Loucy (cell line): ENCODE measurements around the gene PLCZ1.

Experiments
- H2AFZ ChIP-seq: fragments of 200-600 bp; sonication (generic); 2 replicates; pipeline ENCODE4 v1.6.0; 2016; ENCODE audit warnings: antibody characterized with exemption, mild to moderate bottlenecking, low read length, moderate library complexity
- H3F3A ChIP-seq: fragments of 200-600 bp; 2 replicates; pipeline ENCODE4 v1.6.0; 2016; ENCODE audit warnings: antibody characterized with exemption, low read depth, mild to moderate bottlenecking
- H3K27me3 ChIP-seq: fragments of 200-600 bp; sonication (generic); 2 replicates; pipeline ENCODE4 v1.6.1; 2014; ENCODE audit warnings: low read length, mild to moderate bottlenecking; ENCODE audit not compliant: insufficient read depth, poor library complexity, severe bottlenecking
- H3K36me3 ChIP-seq: fragments of 200-600 bp; sonication (generic); 2 replicates; pipeline ENCODE4 v1.6.1; 2016; ENCODE audit warnings: low read length; ENCODE audit not compliant: insufficient read depth
- H3K4me1 ChIP-seq: fragments of 200-600 bp; sonication (generic); 2 replicates; pipeline ENCODE4 v1.5.1; 2014; ENCODE audit warnings: low read length, mild to moderate bottlenecking; ENCODE audit not compliant: insufficient read depth, poor library complexity, severe bottlenecking
- H3K4me2 ChIP-seq: fragments of 200-600 bp; sonication (generic); 2 replicates; pipeline ENCODE4 v1.6.0; 2014; ENCODE audit warnings: antibody characterized with exemption, low read length, low read depth, mild to moderate bottlenecking; ENCODE audit not compliant: poor library complexity, severe bottlenecking
- H3K4me3 ChIP-seq: fragments of 200-600 bp; sonication (generic); 2 replicates; pipeline ENCODE4 v1.5.1; 2014; ENCODE audit warnings: low read length, mild to moderate bottlenecking, mixed read lengths; ENCODE audit not compliant: poor library complexity, severe bottlenecking
- H3K79me2 ChIP-seq: fragments of 200-600 bp; sonication (generic); 2 replicates; pipeline ENCODE4 v1.6.1; 2014; ENCODE audit warnings: low read length; ENCODE audit not compliant: insufficient read depth
- H3K9ac ChIP-seq: fragments of 200-600 bp; sonication (generic); 2 replicates; pipeline ENCODE4 v1.6.0; 2014; ENCODE audit warnings: mild to moderate bottlenecking, low read depth, low read length, moderate library complexity; ENCODE audit not compliant: poor library complexity, severe bottlenecking
- H3K9me2 ChIP-seq: fragments of 200-600 bp; sonication (generic); replicated peaks from 2 replicates; pipeline ENCODE4 v1.6.1; 2016; ENCODE audit warnings: low read depth, low read length, mixed read lengths
- H3K9me3 ChIP-seq: fragments of 200-600 bp; sonication (generic); 2 replicates; pipeline ENCODE4 v1.6.1; 2014; ENCODE audit warnings: mild to moderate bottlenecking, antibody characterized with exemption, low read length, low read depth; ENCODE audit not compliant: insufficient read depth
- H4K20me1 ChIP-seq: fragments of 200-600 bp; sonication (generic); 2 replicates; pipeline ENCODE4 v1.6.0; 2014; ENCODE audit warnings: antibody characterized with exemption, low read length, mild to moderate bottlenecking; ENCODE audit not compliant: insufficient read depth, poor library complexity, severe bottlenecking
- EZH2phosphoT487 ChIP-seq: fragments of 200-600 bp; IDR thresholded peaks from 2 replicates; pipeline ENCODE4 v1.6.1; 2018; ENCODE audit warnings: antibody characterized with exemption, mild to moderate bottlenecking, moderate library complexity, borderline replicate concordance
- TF ChIP-seq, protein P1 (sequence below): fragments of 200-600 bp; sonication (generic); conservative IDR thresholded peaks from 2 replicates; pipeline ENCODE4 v1.5.1; 2014; ENCODE audit warnings: mild to moderate bottlenecking, antibody characterized with exemption, low read length

PLCZ1 gene

DNA sequence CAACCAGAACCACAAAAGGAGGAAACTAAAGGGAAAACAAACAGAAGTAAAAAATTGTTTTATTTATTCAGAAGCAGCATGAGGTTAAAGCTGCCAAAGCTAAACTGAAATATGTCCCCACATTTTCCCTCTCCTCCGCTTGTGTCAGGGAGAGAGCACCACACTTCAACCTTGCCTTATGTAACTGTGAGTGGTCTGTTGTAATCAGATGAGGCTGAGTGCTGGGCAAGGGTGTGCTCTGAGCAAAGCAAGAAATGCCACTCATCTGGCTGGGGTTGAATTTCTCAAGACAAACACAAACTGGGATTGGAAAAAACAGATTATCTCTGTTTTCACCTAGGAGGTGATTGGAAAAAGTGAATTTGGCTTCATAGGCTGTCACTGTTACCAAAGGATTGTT lies 12.3 kb upstream of the PLCZ1 start:
- no peaks in the 10 kb centered on the region for H3K36me3 ChIP-seq
- no peaks in the 10 kb centered on the region for H3F3A ChIP-seq
- no peaks in the 10 kb centered on the region for H3K27me3 ChIP-seq
- TF ChIP-seq, protein P1, sequence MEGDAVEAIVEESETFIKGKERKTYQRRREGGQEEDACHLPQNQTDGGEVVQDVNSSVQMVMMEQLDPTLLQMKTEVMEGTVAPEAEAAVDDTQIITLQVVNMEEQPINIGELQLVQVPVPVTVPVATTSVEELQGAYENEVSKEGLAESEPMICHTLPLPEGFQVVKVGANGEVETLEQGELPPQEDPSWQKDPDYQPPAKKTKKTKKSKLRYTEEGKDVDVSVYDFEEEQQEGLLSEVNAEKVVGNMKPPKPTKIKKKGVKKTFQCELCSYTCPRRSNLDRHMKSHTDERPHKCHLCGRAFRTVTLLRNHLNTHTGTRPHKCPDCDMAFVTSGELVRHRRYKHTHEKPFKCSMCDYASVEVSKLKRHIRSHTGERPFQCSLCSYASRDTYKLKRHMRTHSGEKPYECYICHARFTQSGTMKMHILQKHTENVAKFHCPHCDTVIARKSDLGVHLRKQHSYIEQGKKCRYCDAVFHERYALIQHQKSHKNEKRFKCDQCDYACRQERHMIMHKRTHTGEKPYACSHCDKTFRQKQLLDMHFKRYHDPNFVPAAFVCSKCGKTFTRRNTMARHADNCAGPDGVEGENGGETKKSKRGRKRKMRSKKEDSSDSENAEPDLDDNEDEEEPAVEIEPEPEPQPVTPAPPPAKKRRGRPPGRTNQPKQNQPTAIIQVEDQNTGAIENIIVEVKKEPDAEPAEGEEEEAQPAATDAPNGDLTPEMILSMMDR, result no peak
- TF ChIP-seq EZH2phosphoT487, result no peak
- H3K4me2 ChIP-seq, result no peak overlapping the region
- H3K9ac ChIP-seq, result no peak overlapping the region
- H3K79me2 ChIP-seq, result no peaks in the 10 kb centered on the region
- no peaks in the 10 kb centered on the region for H3K4me1 ChIP-seq
- H3K9me2 ChIP-seq, result no peaks in the 10 kb centered on the region
- no peaks in the 10 kb centered on the region for H4K20me1 ChIP-seq
- H3K9me3 ChIP-seq, result no peaks in the 10 kb centered on the region; the same call in 1 of the 2 replicates
- H2AFZ ChIP-seq, result no peak overlapping the region
- no peak overlapping the region for H3K4me3 ChIP-seq

DNA sequence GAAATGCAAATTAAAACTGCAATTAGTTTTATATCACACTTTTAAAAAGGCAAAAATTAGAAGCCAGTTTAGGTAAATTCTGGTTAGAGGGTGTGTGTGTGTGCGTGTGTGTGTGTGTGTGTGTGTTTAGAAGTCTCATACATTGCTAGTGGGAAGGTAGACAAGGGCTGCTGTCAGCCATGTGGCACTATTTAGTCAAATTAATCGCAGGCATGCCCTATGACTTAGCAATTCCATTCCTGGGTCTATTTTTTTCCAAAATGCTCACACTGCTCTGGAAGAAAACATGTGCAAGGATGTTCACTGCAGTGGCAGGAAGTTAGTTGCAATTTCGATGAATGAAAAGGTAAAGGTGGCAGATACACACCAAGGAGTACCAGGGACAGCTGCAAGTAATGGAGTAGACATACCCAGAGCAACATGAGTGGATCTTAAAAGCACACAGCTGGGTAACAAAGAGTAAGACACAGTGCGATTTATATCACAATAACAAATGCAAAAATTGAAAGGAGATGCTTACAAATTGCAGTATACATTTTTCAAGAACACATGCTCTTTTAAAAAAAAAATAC lies 11.7 kb upstream of the PLCZ1 start:
- H2AFZ ChIP-seq, result no peak overlapping the region
- H4K20me1 ChIP-seq, result no peaks in the 10 kb centered on the region
- H3K9ac ChIP-seq, result no peak overlapping the region
- TF ChIP-seq, protein P1, result no peak
- TF ChIP-seq EZH2phosphoT487, result no peak
- H3K9me3 ChIP-seq, result no peaks in the 10 kb centered on the region; the same call in 1 of the 2 replicates
- H3K9me2 ChIP-seq, result no peaks in the 10 kb centered on the region
- no peaks in the 10 kb centered on the region for H3K79me2 ChIP-seq
- H3K4me3 ChIP-seq, result no peak overlapping the region
- no peak overlapping the region for H3K4me2 ChIP-seq
- H3K4me1 ChIP-seq, result no peaks in the 10 kb centered on the region
- no peaks in the 10 kb centered on the region for H3F3A ChIP-seq
- H3K27me3 ChIP-seq, result no peaks in the 10 kb centered on the region
- H3K36me3 ChIP-seq, result no peaks in the 10 kb centered on the region

GRCh38 chr12:18747895-18748294 lies 10.1 kb upstream of the PLCZ1 start:
- H3K4me2 ChIP-seq, result no peak overlapping the region
- no peak for TF ChIP-seq EZH2phosphoT487
- TF ChIP-seq, protein P1, result no peak
- H3K4me3 ChIP-seq, result no peak overlapping the region
- no peak overlapping the region for H3K9ac ChIP-seq
- H3K9me3 ChIP-seq, result no peaks in the 10 kb centered on the region
- H2AFZ ChIP-seq, result no peak overlapping the region
- H3K4me1 ChIP-seq, result no peaks in the 10 kb centered on the region
- no peaks in the 10 kb centered on the region for H3F3A ChIP-seq
- no peaks in the 10 kb centered on the region for H3K36me3 ChIP-seq
- no peaks in the 10 kb centered on the region for H3K79me2 ChIP-seq
- no peaks in the 10 kb centered on the region for H3K27me3 ChIP-seq
- H4K20me1 ChIP-seq, result no peaks in the 10 kb centered on the region
- H3K9me2 ChIP-seq, result no peaks in the 10 kb centered on the region
